Kasumi-1 (cell line): Measurements from ENCODE around the gene MACROH2A2.
"Not testable (repeated sequence)": the region's sequence is repeated elsewhere in the genome, so short reads cannot be mapped to it uniquely, and the experiment has no call there.

Experiments
- DNase-seq, 2 experiments: peaks; one replicate each; lab custom pipeline; 2025; lab: John Stamatoyannopoulos, UW

The MACROH2A2 gene

GRCh38 chr10:70101068-70101562 is 48.5 kb downstream of the MACROH2A2 start:
- DNase-seq, result not testable (repeated sequence)

GRCh38 chr10:70101668-70102067 is 49.0 kb downstream of the MACROH2A2 start:
- no peak for DNase-seq

- peak; percentile 43 to 59 for DNase-seq
Observed at GRCh38 chr10:70106958-70107791, 54.5 kb downstream of the MACROH2A2 start.

DNA sequence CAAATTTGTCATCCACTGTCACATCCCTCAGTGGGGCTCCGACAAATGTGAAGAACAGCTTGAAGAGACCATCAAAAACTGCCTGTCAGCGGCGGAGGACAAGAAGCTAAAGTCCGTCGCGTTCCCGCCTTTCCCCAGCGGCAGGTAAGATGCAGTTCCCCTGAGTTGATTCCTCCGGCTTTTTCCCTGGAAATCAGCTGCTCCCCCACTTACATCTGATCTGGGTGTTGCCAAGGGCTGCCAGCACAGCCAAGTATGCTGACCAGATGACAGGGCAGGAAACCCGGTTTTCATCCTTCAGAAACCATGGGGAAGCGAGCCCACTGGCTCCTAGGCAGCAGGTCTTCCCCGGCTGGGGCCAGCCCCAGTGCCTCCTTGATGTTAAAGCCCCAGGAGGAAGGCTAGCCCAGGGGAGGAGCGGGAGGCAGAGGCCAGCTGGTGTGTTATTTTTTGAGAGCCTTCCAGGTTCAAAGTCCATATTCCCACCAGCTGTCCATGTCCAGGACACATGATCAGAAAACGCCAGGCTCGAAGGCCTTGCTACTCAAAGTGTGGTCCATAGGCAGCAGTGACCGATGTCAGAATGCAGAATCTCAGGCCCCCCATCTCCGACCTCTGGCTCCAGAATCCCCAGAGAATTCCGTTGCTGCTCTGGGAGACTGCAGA is 56.6 kb downstream of the MACROH2A2 start:
- DNase-seq, result no peak

- DNase-seq, result no peak
Observed at GRCh38 chr10:70111496-70111895, 58.9 kb downstream of the MACROH2A2 start.

- no peak for DNase-seq
Observed at GRCh38 chr10:70112071-70112470, 59.4 kb downstream of the MACROH2A2 start.

DNA sequence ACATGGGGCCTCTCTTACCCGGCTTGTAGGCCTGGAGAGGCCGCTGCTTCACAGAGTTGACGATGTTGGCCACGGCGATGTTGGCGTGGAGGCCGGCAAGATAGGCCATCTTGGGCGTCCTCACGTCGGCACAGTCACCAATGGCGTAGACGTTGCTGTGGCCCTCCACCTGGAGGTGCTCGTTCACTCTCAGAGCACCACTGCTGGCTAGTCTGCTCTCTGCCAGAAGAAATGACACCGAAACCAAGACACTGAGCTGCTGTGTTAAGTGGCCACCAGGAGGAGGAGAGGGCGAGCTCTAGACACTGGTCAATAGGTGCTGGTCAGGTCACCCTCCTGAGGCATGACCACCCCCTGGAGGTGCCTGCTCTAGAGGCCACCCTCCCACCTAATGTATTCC is 62.3 kb downstream of the MACROH2A2 start:
- no peak for DNase-seq

GRCh38 chr10:70115948-70116682 is 63.5 kb downstream of the MACROH2A2 start:
- peak; percentile 38 to 59 for DNase-seq

- no peak for DNase-seq
Observed at GRCh38 chr10:70117646-70118045, 65.0 kb downstream of the MACROH2A2 start.

- no peak for DNase-seq
Observed at GRCh38 chr10:70118196-70118595, 65.5 kb downstream of the MACROH2A2 start.

GRCh38 chr10:70119197-70119596 is 66.6 kb downstream of the MACROH2A2 start:
- no peak for DNase-seq

- DNase-seq, result no peak
Observed at GRCh38 chr10:70119623-70120022, 67.0 kb downstream of the MACROH2A2 start.

DNA sequence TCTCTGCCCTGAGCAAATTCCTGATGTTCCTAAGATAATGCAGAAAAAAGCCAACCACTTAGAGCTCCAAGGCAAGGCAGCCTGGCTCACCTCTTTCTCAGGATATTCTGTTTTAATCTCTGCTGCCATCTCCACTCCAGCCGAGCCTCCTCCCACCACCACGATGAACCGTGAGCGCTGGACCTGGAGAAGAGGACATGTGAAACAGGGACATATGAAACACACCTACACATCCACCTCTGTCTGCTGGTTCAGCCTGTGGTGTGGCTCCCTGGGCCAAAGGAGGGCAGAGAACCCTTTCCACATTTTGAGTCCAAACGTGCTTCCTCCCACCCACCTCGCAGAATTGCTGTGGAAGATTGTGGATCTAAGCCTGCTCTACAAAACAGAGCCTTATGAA is 67.8 kb downstream of the MACROH2A2 start:
- DNase-seq, result no peak

GRCh38 chr10:70121281-70121949 is 68.8 kb downstream of the MACROH2A2 start:
- no peak for DNase-seq

- DNase-seq, result no peak
Observed at GRCh38 chr10:70122742-70123141, 70.1 kb downstream of the MACROH2A2 start.

DNA sequence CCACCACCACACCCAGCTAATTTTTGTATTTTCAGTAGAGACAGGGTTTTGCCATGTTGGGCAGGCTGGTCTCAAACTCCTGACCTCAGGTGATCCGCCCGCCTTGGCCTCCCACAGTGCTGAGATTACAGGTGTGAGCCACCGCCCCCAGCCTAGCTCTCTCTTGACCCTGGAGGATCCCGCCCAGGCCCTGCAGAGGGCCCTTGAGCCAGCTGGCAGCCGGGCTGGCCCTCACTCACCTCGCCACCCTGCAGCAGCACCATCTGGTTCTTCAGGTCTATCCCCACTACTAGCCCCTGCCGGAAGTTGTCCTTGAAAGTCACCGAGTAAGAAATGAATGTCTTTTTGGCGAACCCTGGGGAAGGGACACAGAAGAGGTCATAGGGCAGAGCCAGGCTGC is 70.5 kb downstream of the MACROH2A2 start:
- not testable (repeated sequence) for DNase-seq

DNA sequence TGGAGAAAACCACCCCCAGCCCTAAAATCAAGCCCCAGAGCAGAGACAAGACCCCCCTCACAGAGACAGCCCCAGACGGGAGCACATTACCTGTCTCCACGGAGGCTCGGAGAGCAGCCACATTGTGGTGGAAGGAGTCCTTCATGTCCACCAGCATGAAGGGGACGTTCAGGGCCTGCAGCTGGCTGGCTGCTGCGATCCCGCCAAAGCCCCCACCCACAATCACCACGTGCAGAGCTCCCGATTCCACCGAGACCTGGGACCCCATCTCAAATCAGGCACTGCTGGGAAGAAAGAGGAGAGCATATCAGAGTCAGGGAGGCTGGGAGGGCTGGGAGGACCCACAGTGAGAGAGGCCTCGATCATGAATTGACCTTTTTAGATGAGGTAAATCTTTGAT is 71.2 kb downstream of the MACROH2A2 start:
- DNase-seq, result no peak

DNA sequence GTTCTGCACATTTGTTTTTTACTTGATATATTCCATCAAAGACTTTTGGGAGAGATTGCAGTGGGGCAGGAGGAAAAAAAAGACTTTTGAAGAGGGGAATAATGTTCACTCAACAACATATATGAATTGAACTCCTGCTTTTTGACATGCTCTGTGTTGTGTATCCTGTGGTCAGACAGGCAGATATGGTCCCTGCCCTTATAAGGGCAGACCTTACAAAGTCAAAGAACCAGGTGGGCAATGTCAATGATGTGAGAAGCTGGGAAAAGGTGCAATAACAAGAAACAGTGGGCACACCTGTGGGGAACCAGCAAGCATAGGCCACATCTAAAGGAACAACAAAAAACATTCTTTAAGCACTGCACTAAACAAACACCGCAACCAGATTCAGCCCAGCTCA is 71.8 kb downstream of the MACROH2A2 start:
- DNase-seq, result no peak

- DNase-seq, result no peak
Observed at GRCh38 chr10:70124918-70125317, 72.3 kb downstream of the MACROH2A2 start.

DNA sequence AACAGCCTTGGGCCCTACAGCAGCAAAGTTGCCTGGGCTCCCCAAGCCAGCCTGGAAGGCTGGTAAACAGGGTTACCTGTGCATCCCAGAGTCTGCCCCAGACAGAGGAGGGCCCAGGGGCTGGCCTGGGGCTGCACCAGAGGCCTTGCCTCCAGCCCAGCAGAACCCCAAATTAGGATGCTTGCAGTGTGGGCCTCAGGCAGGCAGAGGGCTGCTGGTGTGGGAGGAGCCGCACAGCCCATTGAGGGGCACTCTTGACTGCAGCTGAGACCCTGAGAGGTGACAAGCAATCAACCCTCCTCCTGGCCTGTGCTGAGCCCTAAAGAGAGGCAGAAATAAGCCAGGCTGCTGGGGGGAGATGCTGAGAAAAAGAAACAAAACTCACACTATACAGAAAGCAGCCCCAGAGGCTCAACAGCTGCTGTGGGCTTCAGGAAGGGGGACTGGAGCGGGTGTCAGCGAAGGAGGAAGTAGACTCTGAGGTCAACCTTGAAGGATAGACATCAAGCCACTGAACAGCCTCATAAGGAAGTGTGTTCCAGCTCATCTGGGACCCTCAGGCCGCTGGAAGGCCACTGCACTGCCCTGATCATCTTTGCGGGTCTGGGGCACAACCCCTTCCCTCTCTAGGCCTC is 73.4 kb downstream of the MACROH2A2 start:
- peak; percentile 94 for DNase-seq

DNA sequence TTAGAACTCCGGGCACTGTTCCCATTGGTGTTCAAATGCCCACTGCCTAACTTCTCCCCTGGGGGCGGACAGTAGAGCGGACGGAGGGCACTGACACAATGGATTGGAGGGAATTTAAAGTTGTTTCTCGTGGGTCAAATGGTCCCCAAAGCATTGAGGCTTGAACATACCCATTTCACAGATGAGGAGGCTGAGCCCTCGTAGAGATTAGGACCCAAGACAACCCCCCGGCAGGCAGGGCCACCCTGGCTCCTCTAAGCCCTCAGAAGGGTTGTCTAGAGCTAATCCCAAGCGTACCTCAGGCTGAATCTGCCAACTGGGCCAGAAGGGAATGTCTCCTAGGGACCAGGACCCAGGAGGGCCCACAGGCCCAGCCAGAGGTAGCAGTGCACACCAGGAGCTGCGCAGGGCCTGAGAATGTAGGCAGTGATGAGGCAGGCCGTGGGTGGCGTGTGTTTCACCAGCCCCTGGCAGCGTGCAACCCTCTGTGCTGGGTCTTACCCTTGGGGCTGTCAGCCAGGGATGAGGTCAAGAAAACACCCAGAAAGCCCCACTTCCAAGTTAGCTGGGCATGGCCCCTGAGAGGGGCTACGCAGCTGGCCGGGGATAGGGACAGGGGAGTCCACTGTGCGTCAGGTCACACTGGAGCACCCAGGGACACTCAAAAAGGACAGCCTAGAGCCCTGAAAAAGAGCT is 74.2 kb downstream of the MACROH2A2 start:
- DNase-seq, result no peak
